ENCODE data around the gene SLC26A8.
"Not testable (repeated sequence)": the region's sequence is repeated elsewhere in the genome, so short reads cannot be mapped to it uniquely, and the experiment has no call there.

SLC26A8 gene

GRCh38 chr6:35955071-35955470 is 69.4 kb downstream of the SLC26A8 start:
- H3K4me3 ChIP-seq (ENCODE audit: low read depth, low read length), result no peak overlapping the region
- no peak overlapping the region for H2AFZ ChIP-seq (ENCODE audit: low read length, unreplicated experiment)
- peaks cover 12% of the 10 kb centered on the region for H3K4me1 ChIP-seq (ENCODE audit: control insufficient read depth, insufficient read depth, low read length, unreplicated experiment)
- peaks cover 8% of the 10 kb centered on the region for H3K27me3 ChIP-seq (ENCODE audit: insufficient read depth, low read length)
- H3K27ac ChIP-seq (ENCODE audit: low read depth, low read length), result no peak overlapping the region
- no peaks in the 10 kb centered on the region for H3K79me2 ChIP-seq (ENCODE audit: control insufficient read depth, insufficient read depth, low read length, unreplicated experiment)
- H3K36me3 ChIP-seq (ENCODE audit: insufficient read depth, low read length), result no peaks in the 10 kb centered on the region

- Histone ChIP-seq H3K79me2 (ENCODE audit: control insufficient read depth, insufficient read depth, low read length, unreplicated experiment) (no peaks in the 10 kb centered on the region), H3K36me3 (ENCODE audit: insufficient read depth, low read length) (no peaks in the 10 kb centered on the region), H3K4me3 (ENCODE audit: low read depth, low read length) (no peak overlapping the region), H3K4me1 (ENCODE audit: control insufficient read depth, insufficient read depth, low read length, unreplicated experiment) (peaks cover 12% of the 10 kb centered on the region), H3K27ac (ENCODE audit: low read depth, low read length) (no peak overlapping the region), H3K27me3 (ENCODE audit: insufficient read depth, low read length) (peaks cover 5% of the 10 kb centered on the region), H2AFZ (ENCODE audit: low read length, unreplicated experiment) (no peak overlapping the region)
Observed at GRCh38 chr6:35954333-35954732, 70.1 kb downstream of the SLC26A8 start.

DNA sequence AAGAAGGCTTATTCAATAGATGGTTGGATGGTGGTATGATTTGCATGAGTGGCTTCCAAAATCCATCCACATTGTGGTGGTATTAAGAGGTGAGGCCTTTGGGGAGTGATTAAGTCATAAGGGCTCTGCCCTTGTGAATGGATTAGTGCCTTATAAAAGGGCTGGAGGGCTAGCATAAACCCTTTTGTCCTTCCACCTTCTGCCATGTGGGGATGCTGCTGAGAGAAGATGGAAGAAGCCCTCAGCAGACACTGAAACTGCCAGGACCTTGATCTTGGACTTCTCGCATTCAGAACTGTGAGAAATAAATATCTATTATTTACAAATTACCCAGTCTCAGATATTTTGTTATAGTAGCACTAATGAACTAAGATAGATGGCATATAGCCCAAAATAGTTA is 75.7 kb downstream of the SLC26A8 start:
- H3K4me1 ChIP-seq (ENCODE audit: control insufficient read depth, insufficient read depth, low read length, unreplicated experiment), result peaks cover 7% of the 10 kb centered on the region
- no peak overlapping the region for H3K27ac ChIP-seq (ENCODE audit: low read depth, low read length)
- no peaks in the 10 kb centered on the region for H3K27me3 ChIP-seq (ENCODE audit: insufficient read depth, low read length)
- H2AFZ ChIP-seq (ENCODE audit: low read length, unreplicated experiment), result no peak overlapping the region
- H3K36me3 ChIP-seq (ENCODE audit: insufficient read depth, low read length), result no peaks in the 10 kb centered on the region
- H3K4me3 ChIP-seq (ENCODE audit: low read depth, low read length), result no peak overlapping the region
- H3K79me2 ChIP-seq (ENCODE audit: control insufficient read depth, insufficient read depth, low read length, unreplicated experiment), result no peaks in the 10 kb centered on the region

DNA sequence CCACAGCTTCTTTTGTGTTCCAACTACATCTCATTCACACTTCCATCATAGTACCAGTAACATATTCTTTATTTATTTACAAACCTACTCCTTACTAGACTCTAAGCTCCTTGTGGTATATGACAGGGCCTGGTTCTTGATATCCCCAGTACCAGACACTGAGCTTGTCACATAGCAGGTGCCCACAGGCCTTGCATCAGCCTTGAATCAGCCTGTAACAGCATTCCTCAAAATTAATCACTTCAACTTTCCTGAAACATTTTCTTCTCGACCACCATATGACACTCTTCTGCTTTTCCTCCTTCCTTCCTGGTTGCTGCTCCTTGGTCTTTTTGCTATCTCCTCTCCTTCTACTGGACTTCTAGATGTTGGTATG is 78.8 kb downstream of the SLC26A8 start:
- H3K27ac ChIP-seq (ENCODE audit: low read depth, low read length), result no peak overlapping the region
- no peaks in the 10 kb centered on the region for H3K27me3 ChIP-seq (ENCODE audit: insufficient read depth, low read length)
- no peak overlapping the region for H2AFZ ChIP-seq (ENCODE audit: low read length, unreplicated experiment)
- no peaks in the 10 kb centered on the region for H3K79me2 ChIP-seq (ENCODE audit: control insufficient read depth, insufficient read depth, low read length, unreplicated experiment)
- no peaks in the 10 kb centered on the region for H3K36me3 ChIP-seq (ENCODE audit: insufficient read depth, low read length)
- H3K4me3 ChIP-seq (ENCODE audit: low read depth, low read length), result no peak overlapping the region
- no peaks in the 10 kb centered on the region for H3K4me1 ChIP-seq (ENCODE audit: control insufficient read depth, insufficient read depth, low read length, unreplicated experiment)

GRCh38 chr6:35943390-35943789 is 81.1 kb downstream of the SLC26A8 start:
- Histone ChIP-seq H3K27me3 (ENCODE audit: insufficient read depth, low read length) (no peaks in the 10 kb centered on the region), H3K4me3 (ENCODE audit: low read depth, low read length) (no peak overlapping the region), H3K27ac (ENCODE audit: low read depth, low read length) (no peak overlapping the region), H2AFZ (ENCODE audit: low read length, unreplicated experiment) (no peak overlapping the region), H3K36me3 (ENCODE audit: insufficient read depth, low read length) (no peaks in the 10 kb centered on the region), H3K79me2 (ENCODE audit: control insufficient read depth, insufficient read depth, low read length, unreplicated experiment) (no peaks in the 10 kb centered on the region), H3K4me1 (ENCODE audit: control insufficient read depth, insufficient read depth, low read length, unreplicated experiment) (no peaks in the 10 kb centered on the region)

DNA sequence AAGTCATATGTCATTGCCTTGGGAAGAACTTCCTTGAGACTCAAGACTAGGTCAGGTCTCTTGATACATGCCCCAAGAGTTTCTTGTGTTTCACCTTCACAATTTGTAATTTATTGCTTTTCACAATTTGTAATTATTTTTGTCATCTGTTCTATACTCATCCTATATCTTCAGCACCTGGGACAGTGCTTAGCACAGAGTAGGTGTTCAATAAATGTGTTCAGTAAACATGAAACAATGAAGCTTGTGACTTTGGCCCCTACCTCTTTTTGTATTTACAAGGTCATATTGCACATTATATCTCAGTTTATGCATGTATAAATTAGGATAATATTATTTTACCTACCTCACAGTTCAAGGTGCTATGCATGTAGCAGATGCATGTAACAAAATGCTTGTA is 82.1 kb downstream of the SLC26A8 start:
- Histone ChIP-seq H3K79me2 (ENCODE audit: control insufficient read depth, insufficient read depth, low read length, unreplicated experiment) (no peaks in the 10 kb centered on the region), H3K4me3 (ENCODE audit: low read depth, low read length) (no peak overlapping the region), H3K4me1 (ENCODE audit: control insufficient read depth, insufficient read depth, low read length, unreplicated experiment) (no peaks in the 10 kb centered on the region)

GRCh38 chr6:35941170-35941569 is 83.3 kb downstream of the SLC26A8 start:
- not testable (repeated sequence) for H3K79me2 ChIP-seq (ENCODE audit: control insufficient read depth, insufficient read depth, low read length, unreplicated experiment); H3K4me1 ChIP-seq (ENCODE audit: control insufficient read depth, insufficient read depth, low read length, unreplicated experiment); H3K27ac ChIP-seq (ENCODE audit: low read depth, low read length); H3K27me3 ChIP-seq (ENCODE audit: insufficient read depth, low read length); H3K36me3 ChIP-seq (ENCODE audit: insufficient read depth, low read length); H3K4me3 ChIP-seq (ENCODE audit: low read depth, low read length); H2AFZ ChIP-seq (ENCODE audit: low read length, unreplicated experiment)

More for the DNA sequence above, 82.1 kb downstream of the SLC26A8 start:
- Histone ChIP-seq H2AFZ (ENCODE audit: low read length, unreplicated experiment) (no peak overlapping the region), H3K36me3 (ENCODE audit: insufficient read depth, low read length) (no peaks in the 10 kb centered on the region), H3K27ac (ENCODE audit: low read depth, low read length) (no peak overlapping the region), H3K27me3 (ENCODE audit: insufficient read depth, low read length) (no peaks in the 10 kb centered on the region)

DNA sequence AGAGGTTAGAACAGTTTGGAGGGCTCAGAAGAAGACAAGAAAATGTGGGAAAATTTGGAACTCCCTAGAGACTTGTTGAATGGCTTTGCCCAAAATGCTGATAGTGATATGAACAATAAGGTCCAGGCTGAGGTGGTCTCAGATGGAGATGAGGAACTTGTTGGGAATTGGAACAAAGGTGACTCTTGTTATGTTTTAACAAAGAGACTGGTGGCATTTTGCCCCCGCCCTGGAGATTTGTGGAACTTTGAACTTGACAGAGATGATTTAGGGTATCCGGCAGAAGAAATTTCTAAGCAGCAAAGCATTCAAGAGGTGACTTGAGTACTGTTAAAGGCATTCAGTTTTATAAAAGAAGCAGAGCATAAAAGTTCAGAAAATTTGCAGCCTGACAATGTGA is 84.4 kb downstream of the SLC26A8 start:
- not testable (repeated sequence) for H3K4me1 ChIP-seq (ENCODE audit: control insufficient read depth, insufficient read depth, low read length, unreplicated experiment); H3K4me3 ChIP-seq (ENCODE audit: low read depth, low read length); H3K27ac ChIP-seq (ENCODE audit: low read depth, low read length); H3K27me3 ChIP-seq (ENCODE audit: insufficient read depth, low read length); H3K79me2 ChIP-seq (ENCODE audit: control insufficient read depth, insufficient read depth, low read length, unreplicated experiment); H2AFZ ChIP-seq (ENCODE audit: low read length, unreplicated experiment); H3K36me3 ChIP-seq (ENCODE audit: insufficient read depth, low read length)

DNA sequence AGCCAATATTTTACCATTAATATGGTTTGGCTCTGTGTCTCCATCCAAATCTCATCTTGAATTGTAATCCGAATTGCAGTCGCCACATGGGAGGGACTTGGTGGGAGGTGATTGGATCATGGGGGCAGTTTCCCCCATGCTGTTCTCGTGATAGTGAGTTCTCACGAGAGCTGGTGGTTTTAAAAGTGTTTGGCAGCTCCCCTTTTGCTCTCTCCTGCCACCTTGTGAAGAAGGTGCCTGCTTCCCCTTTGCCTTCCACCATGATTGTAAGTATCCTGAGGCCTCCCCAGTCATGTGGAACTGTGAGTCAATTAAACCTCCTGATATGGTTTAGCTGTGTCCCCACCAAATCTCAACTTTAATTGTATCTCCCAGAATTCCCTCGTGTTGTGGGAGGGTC is 85.2 kb downstream of the SLC26A8 start:
- H3K27me3 ChIP-seq (ENCODE audit: insufficient read depth, low read length); H3K27ac ChIP-seq (ENCODE audit: low read depth, low read length); H3K79me2 ChIP-seq (ENCODE audit: control insufficient read depth, insufficient read depth, low read length, unreplicated experiment); H3K4me1 ChIP-seq (ENCODE audit: control insufficient read depth, insufficient read depth, low read length, unreplicated experiment); H3K36me3 ChIP-seq (ENCODE audit: insufficient read depth, low read length); H2AFZ ChIP-seq (ENCODE audit: low read length, unreplicated experiment); H3K4me3 ChIP-seq (ENCODE audit: low read depth, low read length): not testable (repeated sequence)

DNA sequence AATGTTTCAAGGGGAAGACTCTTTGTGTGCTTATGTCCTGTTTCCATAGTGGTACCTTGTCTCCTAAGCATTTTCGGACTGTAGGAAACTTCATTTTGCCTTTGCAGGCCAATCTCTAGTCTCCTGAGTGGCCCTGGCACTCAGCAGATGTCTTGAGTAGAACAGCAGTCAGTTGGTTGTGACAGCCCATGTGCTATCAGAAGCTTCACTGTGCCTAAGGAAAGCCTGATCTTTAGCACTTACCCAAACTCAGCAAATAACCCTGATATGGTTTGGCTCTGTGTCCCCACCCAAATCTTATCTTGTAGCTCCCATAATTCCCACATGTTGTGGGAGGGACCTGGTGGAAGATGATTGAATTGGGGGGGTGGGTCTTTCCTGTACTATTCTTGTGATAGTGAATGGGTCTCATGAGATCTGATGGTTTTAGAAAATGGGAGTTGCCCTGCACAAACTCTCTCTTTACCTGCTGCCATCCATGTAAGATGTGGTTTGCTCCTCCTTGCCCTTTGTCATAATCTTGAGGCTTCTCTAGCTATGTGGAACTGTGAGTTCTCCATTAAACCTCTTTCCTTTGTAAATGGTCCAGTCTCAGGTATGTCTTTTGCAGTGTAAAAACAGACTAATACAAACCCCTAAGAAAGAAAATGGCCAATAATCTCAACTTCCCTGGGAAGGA is 87.6 kb downstream of the SLC26A8 start:
- H2AFZ ChIP-seq (ENCODE audit: low read length, unreplicated experiment), result no peak overlapping the region
- no peaks in the 10 kb centered on the region for H3K36me3 ChIP-seq (ENCODE audit: insufficient read depth, low read length)
- no peaks in the 10 kb centered on the region for H3K4me1 ChIP-seq (ENCODE audit: control insufficient read depth, insufficient read depth, low read length, unreplicated experiment)
- H3K27me3 ChIP-seq (ENCODE audit: insufficient read depth, low read length), result no peaks in the 10 kb centered on the region
- no peaks in the 10 kb centered on the region for H3K79me2 ChIP-seq (ENCODE audit: control insufficient read depth, insufficient read depth, low read length, unreplicated experiment)
- no peak overlapping the region for H3K27ac ChIP-seq (ENCODE audit: low read depth, low read length)
- H3K4me3 ChIP-seq (ENCODE audit: low read depth, low read length), result no peak overlapping the region

DNA sequence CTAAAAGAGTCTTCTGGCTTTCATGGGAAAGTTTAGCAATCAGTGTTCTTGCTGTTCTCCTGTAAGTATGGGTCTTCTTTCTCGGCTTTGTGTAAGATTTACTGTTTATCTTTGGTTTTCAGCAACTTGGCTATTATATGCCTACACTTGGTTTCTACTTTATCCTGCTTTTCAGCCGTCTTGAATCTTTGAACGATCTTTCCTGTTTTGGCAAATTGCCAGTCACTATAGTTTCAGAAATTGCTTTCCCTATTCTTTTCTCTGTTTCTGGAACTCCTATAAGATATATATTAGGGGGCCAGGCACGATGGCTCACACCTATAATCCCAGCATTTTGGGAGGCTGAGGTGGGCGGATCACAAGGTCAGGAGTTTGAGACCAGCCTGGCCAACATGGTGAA is 89.0 kb downstream of the SLC26A8 start:
- no peaks in the 10 kb centered on the region for H3K4me1 ChIP-seq (ENCODE audit: control insufficient read depth, insufficient read depth, low read length, unreplicated experiment)
- H3K27ac ChIP-seq (ENCODE audit: low read depth, low read length), result no peak overlapping the region
- no peaks in the 10 kb centered on the region for H3K36me3 ChIP-seq (ENCODE audit: insufficient read depth, low read length)
- no peaks in the 10 kb centered on the region for H3K79me2 ChIP-seq (ENCODE audit: control insufficient read depth, insufficient read depth, low read length, unreplicated experiment)
- H2AFZ ChIP-seq (ENCODE audit: low read length, unreplicated experiment), result no peak overlapping the region
- H3K27me3 ChIP-seq (ENCODE audit: insufficient read depth, low read length), result no peaks in the 10 kb centered on the region
- no peak overlapping the region for H3K4me3 ChIP-seq (ENCODE audit: low read depth, low read length)
